Heart left ventricle (tissue), 16 donors: Measurements from ENCODE around the gene NBAS. TPM values are rescaled to one million over a fixed set of nuclear protein-coding genes. Genes with fewer than 3 reads are reported as not detected.

Experiments
- ATAC-seq, 4 donors: fragments of 200-7000 bp; cut with Tn5 transposase; one replicate each; pipeline ENCODE4 v1.9.1; 2020 to 2022; ENCODE audit warnings: moderate library complexity in 4 of 4, mild to moderate bottlenecking in 3 of 4, moderate number of reproducible peaks in 1 of 4
- DNase-seq, 5 donors: peaks; one replicate each; pipeline ENCODE4 v3.0.0-alpha.2; 2020
- H3K27ac ChIP-seq, 12 donors: fragments of 200-600 bp; sonication (generic) in 4 of 12; one replicate each; pipeline versions ENCODE4 v1.5.0 to v1.8.0; 2016 to 2022; ENCODE audit warnings: mild to moderate bottlenecking in 2 of 12
- H3K27me3 ChIP-seq, 9 donors: fragments of 200-600 bp; sonication (generic) in 2 of 9; one replicate each; pipeline versions ENCODE4 v1.5.1 to v1.8.0; 2016 to 2022; ENCODE audit warnings: mild to moderate bottlenecking in 3 of 9
- H3K36me3 ChIP-seq, 9 donors: fragments of 200-600 bp; sonication (generic) in 2 of 9; one replicate each; pipeline versions ENCODE4 v1.5.0 to v1.8.0; 2018 to 2022; ENCODE audit warnings: mild to moderate bottlenecking in 2 of 9
- H3K4me1 ChIP-seq, 12 donors: fragments of 200-600 bp; sonication (generic) in 4 of 12; one replicate each; pipeline versions ENCODE4 v1.5.0 to v1.8.0; 2016 to 2022; ENCODE audit warnings: mild to moderate bottlenecking in 3 of 12
- H3K4me3 ChIP-seq, 12 donors: fragments of 200-600 bp; sonication (generic) in 4 of 12; one replicate each; pipeline versions ENCODE4 v1.5.0 to v1.8.0; 2017 to 2022; ENCODE audit warnings: mild to moderate bottlenecking in 9 of 12, moderate library complexity in 4 of 12
- H3K9me3 ChIP-seq, 12 donors: fragments of 200-600 bp; sonication (generic) in 4 of 12; one replicate each; pipeline versions ENCODE4 v1.5.0 to v1.8.0; 2016 to 2022; ENCODE audit warnings: mild to moderate bottlenecking in 1 of 12
- CTCF ChIP-seq, 12 donors: fragments of 200-600 bp; sonication (generic) in 4 of 12; IDR thresholded peaks; one replicate each; pipeline versions ENCODE4 v1.5.0 to v1.8.0; 2018 to 2022; ENCODE audit warnings: antibody characterized with exemption in 12 of 12, mild to moderate bottlenecking in 5 of 12
- POLR2A ChIP-seq, 2 donors: fragments of 450-650 bp; IDR thresholded peaks; one replicate each; pipeline ENCODE4 v1.6.1; 2017; ENCODE audit warnings: antibody characterized with exemption in 2 of 2, mild to moderate bottlenecking in 2 of 2, moderate library complexity in 2 of 2
- WGBS, 4 donors: extraction: QIAGEN DNeasy Blood & Tissue Kit in 2 of 4; methylation state at CpG; one replicate each; pipeline versions ENCODE4 v1.1.5 to v1.1.7; 2013 to 2018; 5-methylcytosine and 5-hydroxymethylcytosine counted together
- intact Hi-C, 10 donors: fragments of 100-400 bp; cut with DNase I; formaldehyde crosslinking; loops; one replicate each; pipeline versions ENCODE4 v1.11.1 to v1.14.2; 2022
- polyA plus RNA-seq, 2 donors: library from polyadenylated mRNA; stranded (reverse); fragments of 200-250 nt; gene quantifications; one replicate each; pipeline ENCODE4 v1.2.3, GENCODE V29; 2013
- total RNA-seq, 9 donors: library from RNA; depleted of rRNA in 2 of 9; stranded (reverse); fragments of >200 nt in 2 of 9; fragmentation: NEBNext Ultra II Directional in 3 of 9; extraction: Animal tissue kit (Norgen Biotek cat#: 25700) in 3 of 9; gene quantifications; one replicate each; pipeline versions ENCODE4 v1.1.0 to v1.2.4, GENCODE V29; 2016 to 2023
- donor health status: ischemic (EF 13 %, LVEDD 7.1; RV severe dilation, severe dysfunction).
- donor health status: healthy with polysubstance abuse.
- donor health status: DM: no; HTN: yes; CAD: no.
- donor health status: DM: no; HTN: no; CAD: no.
- donor health status: ischemic (EF 25% LVEDD 6.9; RV normal size, moderate dysfunction).
- donor health status: ischemic (EF 25% LVEDD 5.7; RV mildly dilated, moderate dysfunction).
- donor health status: healthy.
- donor health status: DM: yes; HTN: yes; CAD: no.
- donor health status: ischemic (EF 35%, LVEDD 5.7; RV mildly dilated, moderate dysfunction).
- donor health status: nonischemic (EF 11% LVEDD 7.7; RV severe dilation, severe dysfunction).
- donor health status: DM: yes; HTN: yes; CAD: no.
- donor health status: PGD.
- donor health status: ischemic (EF 29% LVEDD 5.4; RV normal size, mild dysfunction).
- donor health status: nonischemic (EF 23%, LVEDD 6.1; RV moderate dilation, normal function).

NBAS gene
- total and polyA plus RNA-seq, 11 donors: 23.1 to 63.0 (median 50.5) TPM

GRCh38 chr2:15311926-15312325, 249.2 kb downstream of the NBAS start:
- H3K36me3 ChIP-seq: peaks cover 0 to 33% (median 20%) of the 10 kb centered on the region in 9 donors
- H3K4me3 ChIP-seq: no peak overlapping the region
- intact Hi-C loops: no loop called here
- H3K9me3 ChIP-seq: no peaks in the 10 kb centered on the region
- H3K4me1 ChIP-seq: no peaks in the 10 kb centered on the region
- no peak overlapping the region for H3K27ac ChIP-seq
- TF ChIP-seq POLR2A (IDR thresholded peaks at IDR 0.05) (no peak), CTCF (IDR thresholded peaks at IDR 0.05) (no peak)
- ATAC-seq: no peak
- DNase-seq: no peak
- no peaks in the 10 kb centered on the region for H3K27me3 ChIP-seq
- 95 to 100% (median 97%) methylated on average over 2 of the region's 2 CpGs for WGBS, 4 donors

- Histone ChIP-seq H3K4me3 (no peak overlapping the region), H3K4me1 (no peaks in the 10 kb centered on the region), H3K27me3 (no peaks in the 10 kb centered on the region), H3K36me3 (peaks cover 0 to 33% (median 20%) of the 10 kb centered on the region in 9 donors), H3K9me3 (no peaks in the 10 kb centered on the region), H3K27ac (no peak overlapping the region)
- no peak for ATAC-seq
- intact Hi-C loops: no loop called here
- WGBS, 4 donors: 54 to 60% (median 58%) methylated on average over 4 of the region's 4 CpGs
- TF ChIP-seq POLR2A (IDR thresholded peaks at IDR 0.05): no peak
- no peak for TF ChIP-seq CTCF (IDR thresholded peaks at IDR 0.05)
- no peak for DNase-seq
These were observed 249.8 kb downstream of the NBAS start for GRCh38 chr2:15311201-15311907.

GRCh38 chr2:15307526-15307925, 253.6 kb downstream of the NBAS start:
- WGBS, 4 donors: 50 to 89% (median 60%) methylated on average over 2 of the region's 2 CpGs
- TF ChIP-seq CTCF (IDR thresholded peaks at IDR 0.05): no peak
- TF ChIP-seq POLR2A (IDR thresholded peaks at IDR 0.05): no peak
- Histone ChIP-seq H3K27me3 (no peaks in the 10 kb centered on the region), H3K9me3 (no peaks in the 10 kb centered on the region), H3K27ac (no peak overlapping the region), H3K4me3 (no peak overlapping the region), H3K4me1 (no peaks in the 10 kb centered on the region), H3K36me3 (peaks cover 0 to 50% (median 35%) of the 10 kb centered on the region in 9 donors)
- no peak for DNase-seq
- no peak for ATAC-seq
- intact Hi-C loops: no loop called here

GRCh38 chr2:15306706-15307105, 254.4 kb downstream of the NBAS start:
- intact Hi-C loops: no loop called here

More at GRCh38 chr2:15306706-15307105, 254.4 kb downstream of the NBAS start:
- Histone ChIP-seq H3K4me1 (no peaks in the 10 kb centered on the region), H3K27ac (no peak overlapping the region), H3K27me3 (no peaks in the 10 kb centered on the region), H3K36me3 (peaks cover 0 to 54% (median 36%) of the 10 kb centered on the region in 9 donors), H3K9me3 (no peaks in the 10 kb centered on the region), H3K4me3 (no peak overlapping the region)
- no peak for TF ChIP-seq POLR2A (IDR thresholded peaks at IDR 0.05)
- TF ChIP-seq CTCF (IDR thresholded peaks at IDR 0.05): no peak
- DNase-seq (no peak), ATAC-seq (no peak)
- WGBS, 4 donors: 60 to 86% (median 69%) methylated on average over 3 of the region's 3 CpGs
